Esophagus muscularis mucosa (tissue), 4 donors: ENCODE measurements around the gene LIN7B.

Source experiments
- EP300 ChIP-seq: sonication (generic); formaldehyde crosslinking; IDR thresholded peaks from one replicate; pipeline ENCODE4 v1.6.1; 2017; ENCODE audit warnings: antibody characterized with exemption
- POLR2A ChIP-seq: fragments of 450-650 bp; IDR thresholded peaks from one replicate; pipeline ENCODE4 v1.6.1; 2017; ENCODE audit warnings: antibody characterized with exemption, moderate library complexity, mild to moderate bottlenecking, low read depth
- TF ChIP-seq, protein P1 (sequence below), 3 experiments: fragments of 200-600 bp in 2 of 3; fragments of 450-650 bp in 1 of 3; sonication (generic) in 2 of 3; IDR thresholded peaks; one replicate each; pipeline ENCODE4 v1.5.1; 2017 to 2019; ENCODE audit warnings: antibody characterized with exemption in 3 of 3, mild to moderate bottlenecking in 2 of 3, moderate library complexity in 1 of 3

DNA sequence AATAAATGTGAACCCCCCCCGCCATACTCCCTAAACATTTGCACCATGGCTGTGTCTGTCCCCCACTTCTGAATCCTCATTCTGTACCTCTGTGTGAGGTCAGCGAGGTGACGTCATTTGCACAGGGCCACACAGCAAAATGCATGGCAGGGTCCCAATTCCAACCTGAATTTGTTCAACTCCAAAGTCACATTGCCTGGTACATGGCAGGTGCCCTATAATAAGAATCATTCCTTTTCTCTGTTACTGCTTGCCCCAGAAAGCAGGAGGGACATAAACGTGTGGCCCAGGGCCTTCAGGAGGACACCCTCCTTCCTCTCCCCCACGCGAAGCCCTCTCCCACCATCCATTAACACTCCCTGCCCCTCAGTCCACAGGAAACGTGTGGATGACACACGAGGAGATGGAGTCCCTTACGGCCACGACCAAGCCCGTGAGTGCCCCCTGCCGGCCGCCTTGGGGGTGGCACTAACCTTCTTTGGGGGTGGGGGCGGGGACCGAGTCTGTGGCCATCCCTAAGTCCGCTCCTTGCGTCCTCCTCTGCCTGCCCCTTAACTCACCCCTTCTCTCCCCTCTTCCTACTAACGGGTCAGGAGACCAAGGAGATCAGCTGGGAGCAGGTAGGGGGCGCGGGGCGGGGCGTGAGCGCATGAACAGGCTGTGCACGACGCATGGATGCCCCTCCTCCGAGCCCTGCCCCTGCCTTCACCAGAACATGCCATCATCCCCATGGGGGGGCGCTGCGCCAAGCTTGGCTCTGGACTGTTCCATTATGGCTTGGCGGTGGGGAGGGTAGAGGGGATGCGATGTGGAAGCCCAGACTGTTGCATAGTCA, 31.6 kb downstream of the LIN7B start:
- TF ChIP-seq POLR2A (no peak), EP300 (no peak)
- TF ChIP-seq, protein P1, sequence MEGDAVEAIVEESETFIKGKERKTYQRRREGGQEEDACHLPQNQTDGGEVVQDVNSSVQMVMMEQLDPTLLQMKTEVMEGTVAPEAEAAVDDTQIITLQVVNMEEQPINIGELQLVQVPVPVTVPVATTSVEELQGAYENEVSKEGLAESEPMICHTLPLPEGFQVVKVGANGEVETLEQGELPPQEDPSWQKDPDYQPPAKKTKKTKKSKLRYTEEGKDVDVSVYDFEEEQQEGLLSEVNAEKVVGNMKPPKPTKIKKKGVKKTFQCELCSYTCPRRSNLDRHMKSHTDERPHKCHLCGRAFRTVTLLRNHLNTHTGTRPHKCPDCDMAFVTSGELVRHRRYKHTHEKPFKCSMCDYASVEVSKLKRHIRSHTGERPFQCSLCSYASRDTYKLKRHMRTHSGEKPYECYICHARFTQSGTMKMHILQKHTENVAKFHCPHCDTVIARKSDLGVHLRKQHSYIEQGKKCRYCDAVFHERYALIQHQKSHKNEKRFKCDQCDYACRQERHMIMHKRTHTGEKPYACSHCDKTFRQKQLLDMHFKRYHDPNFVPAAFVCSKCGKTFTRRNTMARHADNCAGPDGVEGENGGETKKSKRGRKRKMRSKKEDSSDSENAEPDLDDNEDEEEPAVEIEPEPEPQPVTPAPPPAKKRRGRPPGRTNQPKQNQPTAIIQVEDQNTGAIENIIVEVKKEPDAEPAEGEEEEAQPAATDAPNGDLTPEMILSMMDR (IDR thresholded peaks at IDR 0.05): peak; percentile 90 to 95 (median 92)
